H9 (cell line): Measurements from ENCODE around the gene KIF7. TPM values are rescaled to one million over a fixed set of nuclear protein-coding genes. Genes with fewer than 3 reads are reported as not detected.

Source experiments
- DNase-seq: peaks from one replicate; pipeline ENCODE4 v3.0.0-alpha.2; 2017
- H2AFZ ChIP-seq: one replicate; pipeline ENCODE4 v1.6.1; 2013; ENCODE audit warnings: mild to moderate bottlenecking, low read length, control low read depth, moderate library complexity
- H2AK5ac ChIP-seq: 2 replicates; pipeline ENCODE4 v1.6.1; 2013; ENCODE audit warnings: low read length, control low read depth, mixed read lengths; ENCODE audit not compliant: insufficient read length
- H2BK120ac ChIP-seq: one replicate; pipeline ENCODE4 v1.6.1; 2013; ENCODE audit warnings: low read depth, mild to moderate bottlenecking, low read length, control low read depth, inconsistent platforms; ENCODE audit not compliant: poor library complexity, severe bottlenecking
- H2BK12ac ChIP-seq: 2 replicates; pipeline ENCODE4 v1.6.1; 2013; ENCODE audit warnings: low read length, control low read depth, mixed read lengths, low read depth; ENCODE audit not compliant: insufficient read length
- H2BK15ac ChIP-seq: 2 replicates; pipeline ENCODE4 v1.6.1; 2013; ENCODE audit warnings: low read depth, low read length, control low read depth
- H2BK20ac ChIP-seq: one replicate; pipeline ENCODE4 v1.6.1; 2013; ENCODE audit warnings: low read depth, mild to moderate bottlenecking, low read length, control low read depth, inconsistent platforms; ENCODE audit not compliant: poor library complexity, severe bottlenecking
- H2BK5ac ChIP-seq: 2 replicates; pipeline ENCODE4 v1.6.1; 2013; ENCODE audit warnings: low read length, control low read depth, mixed read lengths; ENCODE audit not compliant: insufficient read length
- H3K14ac ChIP-seq: 2 replicates; pipeline ENCODE4 v1.6.1; 2013; ENCODE audit warnings: low read length, control low read depth; ENCODE audit not compliant: insufficient read depth
- H3K18ac ChIP-seq: 2 replicates; pipeline ENCODE4 v1.6.1; 2013; ENCODE audit warnings: low read depth, mild to moderate bottlenecking, mixed read lengths, low read length, control low read depth; ENCODE audit not compliant: insufficient read length
- H3K23ac ChIP-seq: 2 replicates; pipeline ENCODE4 v1.6.1; 2013; ENCODE audit warnings: low read length, control low read depth, mixed read lengths, low read depth; ENCODE audit not compliant: insufficient read length
- H3K23me2 ChIP-seq: 2 replicates; pipeline ENCODE4 v1.6.1; 2013; ENCODE audit warnings: low read depth, mild to moderate bottlenecking, mixed read lengths, low read length, control low read depth; ENCODE audit not compliant: insufficient read length, poor library complexity, severe bottlenecking
- H3K27ac ChIP-seq: 2 replicates; pipeline ENCODE4 v1.5.1; 2013; ENCODE audit warnings: low read length, control low read depth, mixed read lengths, low read depth; ENCODE audit not compliant: insufficient read length
- H3K27me3 ChIP-seq: 2 replicates; pipeline ENCODE4 v1.6.1; 2013; ENCODE audit warnings: low read length, control low read depth, inconsistent platforms; ENCODE audit not compliant: insufficient read depth
- H3K4ac ChIP-seq: 2 replicates; pipeline ENCODE4 v1.6.1; 2013; ENCODE audit warnings: low read depth, mild to moderate bottlenecking, control low read depth, inconsistent platforms, low read length, moderate library complexity
- H3K4me1 ChIP-seq: 2 replicates; pipeline ENCODE4 v1.6.1; 2013; ENCODE audit warnings: low read length, control low read depth, inconsistent platforms; ENCODE audit not compliant: insufficient read depth
- H3K4me2 ChIP-seq: 2 replicates; pipeline ENCODE4 v1.6.1; 2013; ENCODE audit warnings: low read length, control low read depth, mixed read lengths; ENCODE audit not compliant: insufficient read length, insufficient read depth
- H3K56ac ChIP-seq: 2 replicates; pipeline ENCODE4 v1.6.1; 2013; ENCODE audit warnings: low read depth, mild to moderate bottlenecking, mixed read lengths, low read length, control low read depth; ENCODE audit not compliant: insufficient read length
- H3K79me1 ChIP-seq: 2 replicates; pipeline ENCODE4 v1.6.1; 2013; ENCODE audit warnings: low read depth, mild to moderate bottlenecking, moderate library complexity, low read length, control low read depth, inconsistent platforms; ENCODE audit not compliant: insufficient read depth, poor library complexity, severe bottlenecking
- H3K79me2 ChIP-seq: 2 replicates; pipeline ENCODE4 v1.6.1; 2013; ENCODE audit warnings: low read length, control low read depth, inconsistent platforms; ENCODE audit not compliant: insufficient read depth
- H3K9ac ChIP-seq: 2 replicates; pipeline ENCODE4 v1.6.1; 2013; ENCODE audit warnings: low read length, control low read depth, mixed read lengths; ENCODE audit not compliant: insufficient read length; ENCODE audit errors: extremely low read depth
- H3K9me3 ChIP-seq: one replicate; pipeline ENCODE4 v1.6.1; 2013; ENCODE audit warnings: low read depth, low read length, inconsistent platforms; ENCODE audit not compliant: control insufficient read depth
- H3T11ph ChIP-seq: one replicate; pipeline ENCODE4 v1.6.1; 2013; ENCODE audit warnings: mild to moderate bottlenecking, low read length, control low read depth, inconsistent platforms
- H4K20me1 ChIP-seq: one replicate; pipeline ENCODE4 v1.6.1; 2013; ENCODE audit not compliant: control insufficient read depth, insufficient read length, insufficient read depth
- H4K5ac ChIP-seq: 2 replicates; pipeline ENCODE4 v1.6.1; 2013; ENCODE audit warnings: low read depth, mild to moderate bottlenecking, mixed read lengths, low read length, control low read depth; ENCODE audit not compliant: insufficient read length
- H4K8ac ChIP-seq: replicated peaks from 2 replicates; pipeline ENCODE4 v1.6.1; 2013; ENCODE audit warnings: low read length, control low read depth, mixed read lengths, low read depth; ENCODE audit not compliant: insufficient read length
- H4K91ac ChIP-seq: 2 replicates; pipeline ENCODE4 v1.6.1; 2013; ENCODE audit warnings: low read depth, mild to moderate bottlenecking, moderate library complexity, mixed read lengths, low read length, control low read depth; ENCODE audit not compliant: insufficient read length
- H3K27ac Mint-ChIP-seq, 3 experiments: 2 replicates in 2 of 3; 3 replicates in 1 of 3; pipeline ENCODE4 v1.8.0; 2020 to 2021; ENCODE audit warnings: mixed read lengths in 3 of 3, mild to moderate bottlenecking in 1 of 3, moderate library complexity in 1 of 3
- H3K27me3 Mint-ChIP-seq: 2 replicates; pipeline ENCODE4 v1.8.0; 2021; ENCODE audit warnings: low read depth, mild to moderate bottlenecking, moderate library complexity, mixed read lengths
- H3K36me3 Mint-ChIP-seq, 3 experiments: 2 replicates in 2 of 3; 3 replicates in 1 of 3; pipeline ENCODE4 v1.8.0; 2020 to 2021; ENCODE audit warnings: low read depth in 3 of 3, mixed read lengths in 3 of 3; ENCODE audit not compliant: insufficient read depth in 1 of 3
- H3K4me1 Mint-ChIP-seq, 2 experiments: 2 replicates each; pipeline ENCODE4 v1.8.0; 2020; ENCODE audit warnings: mixed read lengths in 2 of 2
- H3K4me3 Mint-ChIP-seq, 2 experiments: 2 replicates in 1 of 2; 3 replicates in 1 of 2; pipeline ENCODE4 v1.8.0; 2020 to 2021; ENCODE audit warnings: mild to moderate bottlenecking in 2 of 2, mixed read lengths in 2 of 2, moderate library complexity in 1 of 2
- H3K9me3 Mint-ChIP-seq, 2 experiments: 2 replicates in 1 of 2; 3 replicates in 1 of 2; pipeline ENCODE4 v1.8.0; 2020; ENCODE audit warnings: mild to moderate bottlenecking in 2 of 2, mixed read lengths in 2 of 2, moderate library complexity in 1 of 2
- CTCF ChIP-seq: fragments of 200-600 bp; sonication (generic); conservative IDR thresholded peaks from 3 replicates; pipeline ENCODE4 v1.8.0; 2021; ENCODE audit warnings: antibody characterized with exemption, mild to moderate bottlenecking
- WGBS: extraction: QIAGEN DNeasy Blood & Tissue Kit; methylation state at CpG from one replicate; pipeline ENCODE4 v1.1.7; 2013; ENCODE audit warnings: missing lambda C conversion rate, low lambda C conversion rate, mixed read lengths; ENCODE audit not compliant: insufficient read length; ENCODE audit errors: extremely low coverage; 5-methylcytosine and 5-hydroxymethylcytosine counted together
- total RNA-seq: library from RNA; stranded (reverse); gene quantifications from 2 replicates; pipeline ENCODE4 v1.2.1, GENCODE V29; 2021

The KIF7 gene
- total RNA-seq, 1 experiment from 2014 or later: 22.0 TPM

GRCh38 chr15:89649013-89649625 lies 6.1 kb downstream of the KIF7 start:
- H3K9ac ChIP-seq: no peak overlapping the region
- no peaks in the 10 kb centered on the region for H3K4me1 ChIP-seq
- H2AFZ ChIP-seq: no peak overlapping the region
- H2AK5ac ChIP-seq: no peak overlapping the region
- no peak overlapping the region for H4K5ac ChIP-seq
- H3K23ac ChIP-seq: no peak overlapping the region
- no peak overlapping the region for H3K4ac ChIP-seq
- no peak overlapping the region for H2BK12ac ChIP-seq
- H3K79me1 ChIP-seq: no peaks in the 10 kb centered on the region
- H2BK5ac ChIP-seq: no peak overlapping the region
- no peak for DNase-seq
- no peak overlapping the region for H3K27ac ChIP-seq
- H4K8ac ChIP-seq: no peak overlapping the region
- H3K36me3 Mint-ChIP-seq: peaks cover 16 to 48% (median 40%) of the 10 kb centered on the region in 3 experiments; a peak in 6 of 7 replicates
- no peaks in the 10 kb centered on the region for H3K9me3 Mint-ChIP-seq
- no peak overlapping the region for H3K56ac ChIP-seq
- no peak overlapping the region for H4K91ac ChIP-seq
- no peaks in the 10 kb centered on the region for H3K9me3 ChIP-seq
- no peak overlapping the region for H2BK120ac ChIP-seq
- H2BK20ac ChIP-seq: no peak overlapping the region
- no peaks in the 10 kb centered on the region for H3K23me2 ChIP-seq
- H3K14ac ChIP-seq: no peak overlapping the region
- no peak overlapping the region for H2BK15ac ChIP-seq
- H3K27me3 ChIP-seq: no peaks in the 10 kb centered on the region
- no peaks in the 10 kb centered on the region for H3K27me3 Mint-ChIP-seq
- H3T11ph ChIP-seq: no peak overlapping the region
- no peaks in the 10 kb centered on the region for H4K20me1 ChIP-seq
- whole genome bisulfite sequencing: no CpG with 5 or more reads among the region's 37 CpGs
- TF ChIP-seq CTCF: no peak
- peaks cover 3 to 7% of the 10 kb centered on the region in 2 experiments for H3K4me1 Mint-ChIP-seq
- no peak overlapping the region for H3K27ac Mint-ChIP-seq
- H3K4me2 ChIP-seq: no peak overlapping the region
- no peak overlapping the region for H3K4me3 Mint-ChIP-seq
- H3K79me2 ChIP-seq: no peaks in the 10 kb centered on the region; the same call in 1 of the 2 replicates
- no peak overlapping the region for H3K18ac ChIP-seq
